Ramos (cell line): ENCODE data around the gene KRTAP16-1.

Experiments
- in situ Hi-C: fragments of 300-500 bp; cut with MboI; formaldehyde crosslinking; loops from one replicate; pipeline ENCODE4 v1.14.3; 2022; ENCODE audit warnings: low sequenced_read_pairs; ENCODE audit not compliant: unreplicated experiment

Gene KRTAP16-1

GRCh38 chr17:41332239-41332638 lies 23.1 kb upstream of the KRTAP16-1 start:
- in situ Hi-C loops: no loop called here

- in situ Hi-C loops: no loop called here
Observed at GRCh38 chr17:41331606-41332005, 22.5 kb upstream of the KRTAP16-1 start.

- in situ Hi-C loops: no loop called here
Observed at GRCh38 chr17:41329279-41329948, 20.3 kb upstream of the KRTAP16-1 start.

- in situ Hi-C loops: no loop called here
Observed at GRCh38 chr17:41328207-41328606, 19.1 kb upstream of the KRTAP16-1 start.

GRCh38 chr17:41327411-41328120 lies 18.5 kb upstream of the KRTAP16-1 start:
- in situ Hi-C loops: no loop called here

- in situ Hi-C loops: no loop called here
Observed at GRCh38 chr17:41326173-41327145, 17.4 kb upstream of the KRTAP16-1 start.

- in situ Hi-C loops: no loop called here
Observed at GRCh38 chr17:41325611-41326010, 16.5 kb upstream of the KRTAP16-1 start.

GRCh38 chr17:41325126-41325525 lies 16.0 kb upstream of the KRTAP16-1 start:
- in situ Hi-C loops: no loop called here

GRCh38 chr17:41324180-41325075 lies 15.3 kb upstream of the KRTAP16-1 start:
- in situ Hi-C loops: no loop called here

- in situ Hi-C loops: no loop called here
Observed at GRCh38 chr17:41322903-41323895, 14.1 kb upstream of the KRTAP16-1 start.

GRCh38 chr17:41322094-41322902 lies 13.2 kb upstream of the KRTAP16-1 start:
- in situ Hi-C loops: no loop called here

- in situ Hi-C loops: no loop called here
Observed at GRCh38 chr17:41318231-41318630, 9.1 kb upstream of the KRTAP16-1 start.

GRCh38 chr17:41315814-41316445 lies 6.8 kb upstream of the KRTAP16-1 start:
- in situ Hi-C loops: no loop called here

GRCh38 chr17:41315204-41315794 lies 6.2 kb upstream of the KRTAP16-1 start, which contains the start of gene KRTAP17-1:
Gene KRTAP17-1, minus strand, starts transcription at chr17:41315710. Its CDS starts 60 bp downstream, at chr17:41315650.
- in situ Hi-C loops: no loop called here

GRCh38 chr17:41311111-41311510 lies 2.0 kb upstream of the KRTAP16-1 start:
- in situ Hi-C loops: no loop called here

GRCh38 chr17:41308251-41308917 lies 725 bp downstream of the KRTAP16-1 start:
- in situ Hi-C loops: no loop called here
